Measurements from ENCODE around the gene FCRL3. TPM values are rescaled to one million over a fixed set of nuclear protein-coding genes. Genes with fewer than 3 reads are reported as not detected.

The FCRL3 gene
- total RNA-seq, 4 donors from 2014 or later, result 0.44 to 1.9 TPM; not detected in 2

DNA sequence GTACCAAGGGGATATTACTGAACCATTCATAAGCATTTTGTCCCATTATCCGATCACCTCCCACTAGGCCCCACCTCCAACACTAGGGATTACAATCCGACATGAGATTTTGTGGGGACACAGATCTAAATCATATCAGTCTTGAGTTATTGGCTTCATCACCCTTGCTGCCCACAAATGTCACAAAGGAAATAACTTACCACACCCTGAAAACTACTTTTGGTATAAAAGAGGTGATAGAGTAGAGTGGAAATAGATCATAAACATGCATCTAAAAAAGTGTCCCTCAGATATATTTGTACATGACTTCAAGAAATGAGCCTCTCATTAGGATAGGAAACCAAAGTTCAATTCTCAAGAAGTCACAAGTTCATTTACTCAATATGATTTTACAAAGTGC is 22.6 kb upstream of the FCRL3 start:
- TF ChIP-seq, protein P1, sequence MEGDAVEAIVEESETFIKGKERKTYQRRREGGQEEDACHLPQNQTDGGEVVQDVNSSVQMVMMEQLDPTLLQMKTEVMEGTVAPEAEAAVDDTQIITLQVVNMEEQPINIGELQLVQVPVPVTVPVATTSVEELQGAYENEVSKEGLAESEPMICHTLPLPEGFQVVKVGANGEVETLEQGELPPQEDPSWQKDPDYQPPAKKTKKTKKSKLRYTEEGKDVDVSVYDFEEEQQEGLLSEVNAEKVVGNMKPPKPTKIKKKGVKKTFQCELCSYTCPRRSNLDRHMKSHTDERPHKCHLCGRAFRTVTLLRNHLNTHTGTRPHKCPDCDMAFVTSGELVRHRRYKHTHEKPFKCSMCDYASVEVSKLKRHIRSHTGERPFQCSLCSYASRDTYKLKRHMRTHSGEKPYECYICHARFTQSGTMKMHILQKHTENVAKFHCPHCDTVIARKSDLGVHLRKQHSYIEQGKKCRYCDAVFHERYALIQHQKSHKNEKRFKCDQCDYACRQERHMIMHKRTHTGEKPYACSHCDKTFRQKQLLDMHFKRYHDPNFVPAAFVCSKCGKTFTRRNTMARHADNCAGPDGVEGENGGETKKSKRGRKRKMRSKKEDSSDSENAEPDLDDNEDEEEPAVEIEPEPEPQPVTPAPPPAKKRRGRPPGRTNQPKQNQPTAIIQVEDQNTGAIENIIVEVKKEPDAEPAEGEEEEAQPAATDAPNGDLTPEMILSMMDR (IDR thresholded peaks at IDR 0.05; ENCODE audit: low read depth), result no peak

DNA sequence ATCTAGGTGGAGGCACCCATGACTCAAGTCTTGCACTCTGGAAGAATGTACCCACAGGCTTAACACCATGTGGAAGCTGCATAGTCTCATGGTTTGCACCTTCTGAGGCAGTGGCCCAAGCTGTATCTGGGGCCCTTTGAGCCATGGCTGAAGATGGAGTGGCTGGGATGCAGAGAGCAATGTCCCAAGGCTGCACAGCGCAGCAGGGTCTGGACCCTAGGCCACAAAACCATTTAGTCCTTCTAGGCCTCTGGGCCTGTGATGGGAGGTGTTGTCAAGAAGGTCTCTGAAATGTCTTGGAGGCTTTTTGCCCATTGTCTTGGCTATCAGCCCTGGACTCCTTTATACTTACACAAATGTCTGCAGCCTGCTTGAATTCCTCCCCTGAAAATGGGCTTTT is 21.4 kb upstream of the FCRL3 start:
- TF ChIP-seq, protein P1 (IDR thresholded peaks at IDR 0.05; ENCODE audit: low read depth), result no peak

DNA sequence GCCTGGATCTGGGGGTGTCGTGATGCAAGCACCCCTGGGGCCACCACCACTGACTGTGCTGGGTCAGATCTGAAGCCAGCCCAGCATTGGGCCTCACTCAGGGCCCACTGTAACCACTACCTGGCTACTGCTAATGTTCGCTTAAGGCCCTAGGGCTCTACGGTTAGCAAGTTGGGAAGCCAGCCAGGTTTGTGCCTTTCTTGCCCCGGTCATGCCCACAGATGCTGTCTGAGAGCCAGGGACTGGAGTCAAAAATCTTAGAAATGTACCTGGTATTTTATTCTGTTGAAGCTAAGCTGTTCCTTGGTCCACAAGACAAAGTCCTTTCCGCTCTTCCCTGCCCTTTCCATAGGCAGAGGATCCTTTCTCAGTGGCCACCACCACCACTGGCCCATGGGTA is 15.2 kb upstream of the FCRL3 start:
- TF ChIP-seq, protein P1 (IDR thresholded peaks at IDR 0.05; ENCODE audit: low read depth), result no peak

DNA sequence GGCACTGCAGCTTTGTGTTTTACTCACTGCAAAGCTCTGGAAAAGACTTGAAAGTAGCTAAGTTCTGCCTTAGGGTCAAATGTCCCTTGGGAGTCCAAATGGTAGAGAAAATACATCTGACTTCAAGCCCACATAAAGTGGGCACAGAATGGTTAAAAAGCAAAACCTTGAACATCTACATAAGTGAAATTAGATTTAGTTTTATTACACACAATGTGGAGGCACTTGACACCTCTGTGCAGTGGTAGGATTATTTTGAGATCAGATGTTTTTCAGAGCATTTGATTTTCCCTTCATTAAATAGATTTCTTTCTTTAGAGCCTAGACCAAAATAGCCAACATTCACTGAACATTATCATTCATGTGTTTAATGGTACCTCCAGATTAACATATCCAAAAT is 11.2 kb upstream of the FCRL3 start:
- TF ChIP-seq, protein P1 (IDR thresholded peaks at IDR 0.05; ENCODE audit: low read depth), result no peak

DNA sequence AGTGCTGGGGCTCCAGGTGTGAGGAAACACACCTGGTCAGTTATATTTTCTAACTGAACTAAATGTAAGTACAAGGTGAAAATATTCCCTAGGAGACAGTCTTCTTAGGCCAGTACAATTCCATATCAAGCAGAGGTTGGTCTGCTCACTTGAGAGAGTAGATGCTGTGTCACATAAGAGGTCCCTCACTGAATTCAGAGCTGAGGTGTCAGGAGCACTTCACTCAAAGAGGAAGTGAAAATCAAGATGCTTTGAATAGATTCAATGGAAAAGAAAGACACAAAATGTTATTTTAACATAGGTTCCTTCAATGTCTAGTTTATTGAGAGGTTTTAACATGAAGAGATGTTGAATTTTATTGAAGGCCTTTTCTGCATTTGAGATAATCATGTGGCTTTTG is 4.3 kb upstream of the FCRL3 start:
- TF ChIP-seq, protein P1 (IDR thresholded peaks at IDR 0.05; ENCODE audit: low read depth), result no peak

DNA sequence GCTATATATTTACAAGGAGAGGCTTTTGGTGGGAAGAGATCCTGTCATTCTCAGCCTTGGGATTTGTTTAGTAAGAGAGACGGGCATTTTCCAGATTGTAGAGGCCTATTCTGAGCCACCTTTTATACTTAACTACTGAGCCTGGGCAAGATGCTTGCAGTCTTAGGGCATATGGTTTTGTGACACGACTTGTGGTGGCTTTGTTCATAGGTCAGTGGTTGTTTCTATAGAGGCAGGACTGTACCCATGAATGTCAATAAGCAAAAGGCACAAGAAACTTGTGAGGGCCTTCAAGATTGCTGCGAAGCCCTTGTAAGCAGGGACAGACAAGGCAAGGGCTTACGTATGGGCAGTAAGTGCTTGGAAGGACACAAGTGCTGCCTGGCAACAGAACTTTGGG is 3.4 kb upstream of the FCRL3 start:
- TF ChIP-seq, protein P1 (IDR thresholded peaks at IDR 0.05; ENCODE audit: low read depth), result no peak

DNA sequence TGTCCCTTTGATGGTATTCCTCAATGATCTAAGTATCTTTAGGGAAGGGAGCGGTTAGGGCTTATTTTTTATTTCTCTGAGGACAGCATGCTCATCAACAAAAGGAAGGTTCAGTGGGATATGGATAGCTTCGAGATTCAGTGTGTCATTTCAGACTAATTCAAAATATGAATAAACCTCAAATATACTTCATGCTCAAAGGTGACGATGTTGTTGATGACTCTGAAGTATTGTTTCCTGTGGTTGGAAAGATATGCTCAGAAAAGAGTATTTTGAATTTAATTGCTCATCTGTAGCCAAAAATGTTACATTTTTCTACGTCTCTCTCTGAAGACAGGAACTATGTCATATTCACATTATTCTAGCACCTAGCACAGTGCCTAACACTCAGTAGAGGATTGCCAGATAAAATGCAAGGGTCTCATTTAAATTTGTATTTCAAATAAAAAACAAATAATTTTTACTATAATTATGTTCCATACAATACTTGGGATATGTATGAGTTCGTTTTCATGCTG is 1.8 kb upstream of the FCRL3 start:
- TF ChIP-seq, protein P1 (IDR thresholded peaks at IDR 0.05; ENCODE audit: low read depth), result no peak

Measured in subcutaneous adipose tissue (tissue), 4 donors.